NOMO-1 treated with DMSO at 0.1 percent for 48 hours (cell line): Measurements from ENCODE around the gene RSPRY1.

Source experiments
- DNase-seq: peaks from one replicate; lab custom pipeline; 2025; ENCODE audit not compliant: unreplicated experiment; lab: John Stamatoyannopoulos, UW

Gene RSPRY1

GRCh38 chr16:57152096-57153093, 33.7 kb upstream of the RSPRY1 start:
- DNase-seq, result no peak

- no peak for DNase-seq
These were observed 32.3 kb upstream of the RSPRY1 start for GRCh38 chr16:57153841-57154240.

GRCh38 chr16:57155702-57156350, 30.3 kb upstream of the RSPRY1 start:
- DNase-seq, result no peak

GRCh38 chr16:57156351-57156703, 29.8 kb upstream of the RSPRY1 start:
- no peak for DNase-seq

GRCh38 chr16:57157533-57157932, 28.6 kb upstream of the RSPRY1 start:
- DNase-seq, result no peak

- DNase-seq, result no peak
These were observed 26.7 kb upstream of the RSPRY1 start for GRCh38 chr16:57159447-57159846.

- DNase-seq, result no peak
These were observed 22.3 kb upstream of the RSPRY1 start for GRCh38 chr16:57163842-57164241.

- DNase-seq, result no peak
These were observed 20.6 kb upstream of the RSPRY1 start for GRCh38 chr16:57165483-57165882.

- DNase-seq, result no peak
These were observed 20.2 kb upstream of the RSPRY1 start for GRCh38 chr16:57165938-57166337.

- DNase-seq, result no peak
These were observed 19.7 kb upstream of the RSPRY1 start for GRCh38 chr16:57166451-57166850.

- DNase-seq, result peak; percentile 54
These were observed 19.2 kb upstream of the RSPRY1 start for GRCh38 chr16:57166951-57167350.

GRCh38 chr16:57167538-57167937, 18.6 kb upstream of the RSPRY1 start:
- no peak for DNase-seq

GRCh38 chr16:57167953-57168352, 18.2 kb upstream of the RSPRY1 start:
- DNase-seq, result peak; percentile 70

GRCh38 chr16:57169327-57169726, 16.8 kb upstream of the RSPRY1 start:
- DNase-seq, result no peak

- DNase-seq, result no peak
These were observed 13.3 kb upstream of the RSPRY1 start for GRCh38 chr16:57172721-57173290.

GRCh38 chr16:57175896-57176295, 10.2 kb upstream of the RSPRY1 start:
- DNase-seq, result no peak

- no peak for DNase-seq
These were observed 7.9 kb upstream of the RSPRY1 start for GRCh38 chr16:57178196-57178595.

GRCh38 chr16:57178793-57179212, 7.3 kb upstream of the RSPRY1 start:
- DNase-seq, result no peak

GRCh38 chr16:57179215-57179828, 6.8 kb upstream of the RSPRY1 start:
- no peak for DNase-seq

GRCh38 chr16:57184113-57184512, 2.0 kb upstream of the RSPRY1 start:
- DNase-seq, result no peak

- DNase-seq, result no peak
These were observed 1.2 kb upstream of the RSPRY1 start for GRCh38 chr16:57184887-57185445.
